CD4-positive, alpha-beta T cell treated with Interleukin-6 for 4 hours (primary cell): ENCODE measurements around the gene STIL.
"Not testable (repeated sequence)": the region's sequence is repeated elsewhere in the genome, so short reads cannot be mapped to it uniquely, and the experiment has no call there.

ENCODE experiments used
- DNase-seq: peaks from one replicate; pipeline ENCODE4 v3.0.0-alpha.2; 2020; ENCODE audit warnings: mixed read lengths

The STIL gene

DNA sequence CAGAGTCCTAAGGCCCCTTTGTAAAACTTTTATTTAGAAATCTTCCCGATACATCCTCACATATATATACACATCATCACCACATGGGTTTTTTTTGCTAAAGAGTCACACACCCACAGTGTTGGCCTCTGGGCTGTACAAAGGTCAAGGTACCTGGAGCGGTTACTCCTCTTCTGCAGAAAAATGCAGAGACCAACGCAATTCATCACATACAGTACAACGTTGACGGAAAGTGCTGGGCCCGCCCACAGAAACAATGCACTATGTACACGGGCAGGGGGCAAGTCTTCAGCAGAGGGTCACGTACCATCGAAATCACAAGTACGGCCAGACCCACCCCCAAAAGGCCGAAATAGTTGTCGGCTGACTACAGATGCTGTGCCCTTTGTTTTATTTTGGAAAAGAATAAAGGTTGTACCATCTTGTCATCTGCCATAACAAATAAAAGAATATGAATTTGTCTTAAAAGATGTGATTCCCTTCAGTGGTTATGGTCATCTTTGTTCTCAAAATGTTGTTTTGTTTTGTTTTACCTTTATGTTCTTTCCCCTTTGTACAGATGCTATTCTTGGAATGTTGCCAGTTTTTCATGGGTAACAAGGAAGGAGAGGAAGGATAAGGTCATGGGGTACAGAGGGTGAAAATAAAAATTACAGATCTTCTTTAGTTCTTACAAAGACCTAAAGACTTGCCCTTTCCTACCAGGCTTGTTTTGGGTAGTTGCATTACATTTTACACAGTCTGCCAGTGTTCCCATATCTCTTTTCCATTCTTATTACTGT is 97.5 kb downstream of the STIL start:
- DNase-seq: no peak

DNA sequence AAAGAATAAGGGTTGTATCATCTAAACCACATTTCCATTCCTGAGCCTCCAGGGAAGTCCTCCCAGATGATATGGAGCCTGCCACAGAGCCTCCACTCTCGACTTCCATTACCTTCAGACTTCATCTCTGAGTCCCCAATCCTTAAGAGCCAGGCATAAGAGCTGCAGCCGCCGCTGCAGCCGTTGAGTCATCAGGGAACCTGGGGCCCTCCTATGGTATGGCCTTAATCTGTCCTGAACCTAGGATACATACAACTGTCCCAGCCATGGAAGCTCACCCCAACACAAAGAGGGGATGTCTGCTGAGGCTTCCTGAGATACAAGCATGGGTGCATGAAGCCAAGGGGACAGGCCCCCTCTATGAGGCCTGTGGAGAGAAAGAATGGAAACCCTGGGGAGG is 98.2 kb downstream of the STIL start:
- DNase-seq: no peak

DNA sequence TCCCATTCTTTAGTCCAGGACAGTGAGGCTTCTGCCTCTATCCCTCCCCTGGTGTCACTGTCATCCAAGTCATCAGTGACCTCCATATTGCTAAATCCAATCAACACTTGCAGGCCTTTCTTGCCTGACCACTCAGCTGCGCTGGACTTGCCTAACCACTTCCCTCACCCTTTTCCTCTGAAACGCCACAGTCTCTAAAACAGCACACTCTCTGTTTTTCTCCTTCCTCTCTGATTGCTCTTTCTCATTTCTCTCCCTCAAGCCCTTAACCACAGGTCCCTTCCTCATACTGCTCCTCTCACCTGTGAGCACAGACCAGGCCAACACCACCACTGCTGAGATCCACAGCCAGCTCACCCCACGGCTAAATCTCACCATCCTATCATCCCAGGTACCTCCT is 99.4 kb downstream of the STIL start:
- no peak for DNase-seq

DNA sequence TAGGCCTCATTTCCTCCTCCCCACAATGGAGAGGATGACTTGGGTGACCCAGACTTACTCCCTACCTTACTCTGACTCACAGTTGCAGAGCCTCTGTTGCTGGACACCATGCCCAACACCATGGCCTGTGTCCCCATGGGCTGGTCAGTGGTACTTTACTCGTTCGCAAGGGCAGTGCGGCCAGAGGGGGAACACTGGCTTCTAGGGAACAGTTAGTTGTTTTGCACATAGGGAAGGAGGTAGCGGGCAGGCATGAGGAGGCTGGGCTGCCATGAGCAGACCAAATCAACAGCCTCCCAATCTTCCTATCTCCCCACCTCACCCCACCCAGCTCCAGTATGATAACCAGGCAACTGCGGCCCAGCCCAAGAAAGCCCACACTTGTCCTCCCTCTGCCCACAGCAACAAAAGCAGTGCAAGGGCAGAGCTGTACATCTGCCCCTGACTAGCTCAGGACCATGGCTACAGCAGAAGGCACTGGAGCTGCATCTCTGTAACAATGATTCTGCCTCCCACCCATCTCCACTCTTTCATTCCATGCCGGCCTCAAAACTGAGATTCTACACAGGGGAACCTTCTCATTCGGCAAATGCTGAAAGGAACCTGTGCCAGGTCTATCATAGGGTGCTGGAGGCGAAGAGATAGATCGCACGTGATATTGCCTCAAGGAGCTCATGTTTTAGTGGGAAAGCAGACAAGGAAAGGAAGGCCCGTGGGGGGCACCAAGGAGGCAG is 100.5 kb downstream of the STIL start:
- DNase-seq: no peak

DNA sequence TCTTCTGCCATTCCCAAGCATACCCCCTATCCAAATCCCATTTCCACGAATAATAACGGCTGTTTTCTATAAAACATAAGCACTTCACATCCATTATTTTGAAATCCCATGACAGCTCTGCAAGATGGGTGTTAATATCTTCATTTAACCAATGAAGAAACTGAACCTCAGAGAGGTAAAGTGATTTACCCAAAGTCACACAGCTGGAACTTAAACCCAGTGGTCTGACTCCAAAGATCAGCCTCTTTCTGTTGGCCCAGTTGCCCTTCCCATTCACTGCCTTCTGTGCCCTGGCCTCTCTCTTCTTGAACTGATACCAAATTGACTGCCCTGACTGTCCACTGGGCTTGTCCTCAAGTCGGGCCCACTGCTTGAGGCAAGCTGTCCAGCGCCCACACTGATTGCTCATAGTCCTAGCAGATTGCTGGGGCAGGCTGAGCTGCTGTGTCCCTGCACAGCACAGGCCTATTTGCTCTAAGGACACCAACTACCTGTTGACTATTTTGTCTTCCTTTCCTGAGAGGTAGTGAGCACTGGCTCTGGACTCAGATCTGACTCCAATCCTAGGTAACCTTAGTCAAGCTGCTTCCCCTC is 101.2 kb downstream of the STIL start:
- DNase-seq: no peak

DNA sequence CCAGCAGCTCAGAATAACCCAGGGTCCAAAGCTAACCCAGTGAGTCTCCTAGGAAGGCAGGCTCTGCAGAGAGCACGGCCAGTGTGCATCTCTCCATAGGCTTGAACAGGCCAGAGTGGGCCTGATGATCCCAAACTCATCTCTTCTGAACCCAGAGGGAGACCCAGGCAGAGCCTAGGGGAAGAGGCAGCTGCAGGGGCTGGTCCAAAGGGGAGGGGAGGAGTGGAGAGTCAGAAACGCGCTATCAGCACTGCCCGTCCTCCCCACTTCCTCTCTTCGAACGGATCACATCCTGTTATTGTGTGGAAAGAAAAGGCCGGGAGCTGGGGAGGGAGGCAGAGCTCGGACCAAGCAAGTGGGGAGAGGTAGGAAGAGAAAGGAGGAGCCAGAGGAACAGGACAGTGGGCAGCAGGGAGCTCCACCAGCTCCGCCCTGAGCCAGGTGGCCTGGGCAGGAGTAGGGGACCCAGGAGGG is 102.1 kb downstream of the STIL start:
- DNase-seq: no peak

DNA sequence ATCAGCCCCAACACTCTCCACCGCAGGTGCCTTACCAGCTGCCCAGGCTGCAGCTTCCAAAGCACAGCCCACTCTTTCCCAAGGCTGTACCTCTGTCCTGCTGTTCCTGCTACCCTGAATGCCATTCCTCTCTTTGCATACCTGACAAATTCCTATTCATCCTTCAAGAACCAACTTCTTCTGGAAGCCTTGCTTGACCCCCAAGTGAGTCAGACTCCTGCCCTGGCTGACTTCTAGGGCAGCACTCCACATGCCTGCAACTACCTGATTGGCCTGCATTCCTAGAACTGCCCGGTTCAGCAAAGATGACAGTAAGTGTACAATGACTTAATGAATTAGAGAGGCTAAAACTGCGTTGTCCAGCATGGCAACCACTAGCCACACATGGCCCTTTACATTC is 103.3 kb downstream of the STIL start:
- DNase-seq: no peak

DNA sequence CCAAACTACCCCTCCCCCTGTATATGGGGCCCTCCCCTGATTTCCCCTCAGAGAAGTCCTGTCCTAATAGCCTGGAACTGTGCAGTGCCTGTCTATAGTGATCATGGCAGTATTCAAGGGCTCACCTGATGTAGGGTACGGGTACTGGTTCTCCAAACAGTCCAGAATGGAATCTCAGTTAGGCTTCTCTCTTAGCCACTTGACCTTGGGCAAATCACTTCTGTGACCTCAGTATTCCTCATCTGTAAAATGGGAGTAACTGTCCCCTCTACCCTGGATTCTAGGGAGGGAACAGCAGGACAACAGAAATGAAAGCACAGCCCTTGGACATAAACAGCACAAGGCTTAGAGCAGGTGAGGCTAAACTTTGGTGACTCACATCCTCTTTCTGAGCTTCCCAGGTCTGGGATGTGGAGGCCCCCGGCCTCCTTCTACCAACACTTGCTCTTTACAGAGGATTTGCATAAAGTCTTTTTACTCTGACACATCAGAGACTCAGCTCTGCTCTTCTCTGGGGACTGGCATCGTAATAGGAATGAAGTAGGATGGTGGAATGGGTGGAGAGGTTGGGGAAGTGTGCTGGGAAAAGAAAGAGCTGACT is 104.1 kb downstream of the STIL start:
- DNase-seq: no peak

DNA sequence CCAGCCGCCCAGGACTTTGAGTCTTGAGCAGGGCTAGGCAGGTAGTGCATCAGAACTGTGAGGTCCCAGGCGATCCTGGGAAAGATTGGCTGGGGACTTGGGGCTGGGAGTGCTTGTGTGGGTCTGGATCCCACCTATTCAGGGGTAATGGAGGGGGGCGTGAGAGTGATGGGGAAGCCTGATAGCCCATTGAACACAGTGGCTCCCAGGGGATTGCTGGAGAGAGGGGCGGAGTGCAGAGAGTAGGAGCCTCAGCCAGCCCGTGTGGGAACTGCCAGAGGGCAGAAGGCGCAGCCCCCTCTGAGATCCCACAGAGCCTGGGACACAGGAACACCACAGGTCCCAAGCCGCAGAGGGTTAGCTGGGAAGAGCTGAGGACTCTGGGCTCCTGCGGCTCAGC is 104.9 kb downstream of the STIL start:
- DNase-seq: no peak

DNA sequence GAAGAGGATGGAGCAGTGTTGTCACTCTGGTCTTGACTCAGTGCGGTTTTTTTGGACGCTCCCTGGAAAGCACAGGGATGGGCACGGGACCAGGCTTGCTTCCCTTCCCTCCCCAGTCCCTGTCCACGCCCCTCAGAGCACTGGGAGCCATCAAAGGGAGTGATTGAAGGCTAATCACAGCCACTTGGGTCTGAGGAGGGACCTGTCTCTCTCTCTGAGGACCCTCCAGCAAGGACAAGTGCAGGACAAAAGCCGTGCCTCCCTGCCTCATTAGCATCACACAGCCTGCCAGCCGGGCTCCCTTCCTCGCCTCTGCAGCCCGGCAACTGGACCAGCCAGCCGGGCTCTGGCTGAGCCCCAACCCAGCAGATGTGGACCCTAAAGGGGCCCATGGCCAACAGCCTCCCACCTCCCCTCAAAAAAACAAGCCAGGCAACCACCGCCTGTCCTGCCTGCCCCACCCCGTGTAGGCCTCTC is 105.5 kb downstream of the STIL start:
- DNase-seq: no peak

DNA sequence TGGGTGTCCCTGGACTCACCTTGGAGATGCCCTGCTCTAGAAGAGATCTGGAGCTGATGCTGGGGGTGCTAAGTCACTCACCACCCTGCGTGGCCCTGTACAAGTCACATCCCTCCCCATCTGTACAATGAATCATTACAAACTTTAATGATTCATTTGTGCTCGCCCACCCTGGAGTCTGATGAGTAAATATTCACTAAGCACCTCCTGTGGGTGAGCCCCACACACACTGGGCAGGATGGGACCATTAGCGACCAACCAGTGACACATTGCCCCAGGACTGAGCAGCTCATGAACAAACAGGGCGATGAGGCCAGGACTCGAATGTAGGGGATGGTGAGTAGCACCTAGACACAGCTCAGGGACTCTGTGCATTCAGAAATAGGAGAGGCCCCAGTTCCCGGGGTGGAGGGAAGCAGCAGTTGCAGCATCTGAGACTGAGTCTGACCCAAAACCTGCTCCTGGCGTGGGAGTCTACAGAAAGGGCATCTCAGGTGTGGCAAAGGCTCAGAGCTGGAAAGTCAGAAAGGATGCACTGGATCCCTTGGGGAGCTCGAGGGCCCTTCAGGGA is 106.1 kb downstream of the STIL start:
- no peak for DNase-seq

DNA sequence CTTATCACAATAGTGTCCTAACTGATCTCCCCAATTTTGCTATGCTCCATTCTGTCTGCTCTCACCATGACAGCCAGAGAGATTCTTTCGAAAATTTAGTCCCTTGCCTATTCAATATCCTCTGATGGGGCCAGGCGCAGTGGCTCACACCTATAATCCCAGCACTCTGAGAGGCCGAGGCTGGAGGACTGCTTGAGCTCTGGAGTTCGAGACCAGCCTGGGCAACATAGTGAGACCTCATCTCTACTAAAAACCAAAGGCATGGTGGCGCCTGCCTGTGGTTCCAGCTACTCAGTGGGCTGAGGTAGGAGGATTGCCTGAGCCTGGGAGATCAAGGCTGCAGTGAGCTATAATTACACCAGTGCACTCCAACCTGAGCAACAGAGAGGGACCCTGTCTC is 108.0 kb downstream of the STIL start:
- no peak for DNase-seq

DNA sequence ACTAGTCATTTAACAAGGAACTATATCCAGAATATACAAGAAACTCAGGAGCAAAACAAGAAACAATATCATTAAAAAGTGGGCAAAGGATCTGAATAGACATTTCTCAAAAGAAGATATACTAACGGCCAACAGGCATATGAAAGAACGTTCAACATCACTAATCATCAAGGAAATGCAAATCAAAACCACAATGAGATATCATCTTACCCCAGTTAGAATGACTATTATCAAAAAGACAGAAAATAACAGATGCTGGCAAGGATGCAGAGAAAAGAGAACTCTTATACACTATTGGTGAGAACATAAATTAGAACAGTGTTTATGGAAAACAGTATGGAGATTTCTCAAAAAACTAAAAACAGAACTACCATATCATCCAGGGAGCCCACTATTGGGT is 110.4 kb downstream of the STIL start:
- DNase-seq: not testable (repeated sequence)

DNA sequence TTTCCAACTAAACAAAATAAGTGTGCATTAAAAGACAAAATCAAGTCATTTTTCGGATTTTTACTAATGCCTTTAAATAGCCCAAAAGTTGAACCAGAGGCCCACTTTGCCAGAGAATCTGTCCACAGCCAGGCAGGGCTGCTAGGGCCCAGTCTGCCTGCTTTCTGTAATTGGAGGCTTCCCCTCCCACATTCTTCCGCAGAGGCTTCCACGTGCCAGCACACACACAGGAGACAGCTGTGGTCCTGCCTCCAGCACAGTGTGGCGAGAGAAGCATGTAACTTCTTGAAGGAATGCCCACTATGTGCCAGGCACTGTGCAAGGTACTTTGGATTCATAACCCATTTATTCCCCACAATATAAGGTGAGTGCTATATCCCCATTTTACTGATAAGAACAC is 112.8 kb downstream of the STIL start:
- DNase-seq: no peak
